Suprapubic skin (tissue), 4 donors: Measurements from ENCODE around the gene CMC1. TPM values are rescaled to one million over a fixed set of nuclear protein-coding genes. Genes with fewer than 3 reads are reported as not detected.

Experiments used
- DNase-seq, 2 donors: peaks; one replicate each; pipeline ENCODE4 v3.0.0-alpha.2; 2019; ENCODE audit warnings: low spot score in 2 of 2
- H3K27ac ChIP-seq: fragments of 200-600 bp; sonication (generic); one replicate; pipeline ENCODE4 v1.5.1; 2019
- H3K27me3 ChIP-seq: fragments of 200-600 bp; sonication (generic); one replicate; pipeline ENCODE4 v1.5.1; 2019
- H3K36me3 ChIP-seq: fragments of 200-600 bp; sonication (generic); one replicate; pipeline ENCODE4 v1.5.1; 2019
- H3K4me1 ChIP-seq: fragments of 200-600 bp; sonication (generic); one replicate; pipeline ENCODE4 v1.5.1; 2019
- H3K4me3 ChIP-seq: fragments of 200-600 bp; sonication (generic); one replicate; pipeline ENCODE4 v1.5.1; 2019; ENCODE audit warnings: mild to moderate bottlenecking
- H3K9me3 ChIP-seq: fragments of 200-600 bp; sonication (generic); one replicate; pipeline ENCODE4 v1.5.1; 2019
- EP300 ChIP-seq: sonication (generic); formaldehyde crosslinking; IDR thresholded peaks from one replicate; pipeline ENCODE4 v1.6.1; 2017; ENCODE audit warnings: antibody characterized with exemption
- POLR2A ChIP-seq, 2 donors: fragments of 450-650 bp; IDR thresholded peaks; one replicate each; pipeline ENCODE4 v1.6.1; 2017; ENCODE audit warnings: antibody characterized with exemption in 2 of 2, mild to moderate bottlenecking in 2 of 2, moderate library complexity in 2 of 2
- POLR2AphosphoS5 ChIP-seq, 3 donors: sonication (generic); formaldehyde crosslinking; IDR thresholded peaks; one replicate each; pipeline ENCODE4 v1.6.1; 2017; ENCODE audit warnings: antibody characterized with exemption in 3 of 3
- WGBS: methylation state at CpG from one replicate; pipeline ENCODE4 v1.1.5; 2018; 5-methylcytosine and 5-hydroxymethylcytosine counted together
- total RNA-seq, 4 donors: library from RNA; depleted of rRNA; stranded (reverse); fragments of >200 nt; gene quantifications; one replicate each; pipeline ENCODE4 v1.1.0, GENCODE V29; 2016
- TF ChIP-seq, protein P1 (sequence below), 2 donors: fragments of 200-600 bp in 1 of 2; fragments of 450-650 bp in 1 of 2; sonication (generic) in 1 of 2; IDR thresholded peaks; one replicate each; pipeline ENCODE4 v1.5.1; 2016 to 2019; ENCODE audit warnings: antibody characterized with exemption in 2 of 2, mild to moderate bottlenecking in 1 of 2, moderate library complexity in 1 of 2

Gene CMC1
- total RNA-seq, 4 donors from 2014 or later: 8.0 to 15.5 (median 10.3) TPM

- H3K4me1 ChIP-seq: peaks cover 22% of the 10 kb centered on the region
- H3K9me3 ChIP-seq: no peaks in the 10 kb centered on the region
- no peaks in the 10 kb centered on the region for H3K27me3 ChIP-seq
- no peak for TF ChIP-seq EP300
- TF ChIP-seq POLR2AphosphoS5 (IDR thresholded peaks at IDR 0.05): no peak
- TF ChIP-seq, protein P1, sequence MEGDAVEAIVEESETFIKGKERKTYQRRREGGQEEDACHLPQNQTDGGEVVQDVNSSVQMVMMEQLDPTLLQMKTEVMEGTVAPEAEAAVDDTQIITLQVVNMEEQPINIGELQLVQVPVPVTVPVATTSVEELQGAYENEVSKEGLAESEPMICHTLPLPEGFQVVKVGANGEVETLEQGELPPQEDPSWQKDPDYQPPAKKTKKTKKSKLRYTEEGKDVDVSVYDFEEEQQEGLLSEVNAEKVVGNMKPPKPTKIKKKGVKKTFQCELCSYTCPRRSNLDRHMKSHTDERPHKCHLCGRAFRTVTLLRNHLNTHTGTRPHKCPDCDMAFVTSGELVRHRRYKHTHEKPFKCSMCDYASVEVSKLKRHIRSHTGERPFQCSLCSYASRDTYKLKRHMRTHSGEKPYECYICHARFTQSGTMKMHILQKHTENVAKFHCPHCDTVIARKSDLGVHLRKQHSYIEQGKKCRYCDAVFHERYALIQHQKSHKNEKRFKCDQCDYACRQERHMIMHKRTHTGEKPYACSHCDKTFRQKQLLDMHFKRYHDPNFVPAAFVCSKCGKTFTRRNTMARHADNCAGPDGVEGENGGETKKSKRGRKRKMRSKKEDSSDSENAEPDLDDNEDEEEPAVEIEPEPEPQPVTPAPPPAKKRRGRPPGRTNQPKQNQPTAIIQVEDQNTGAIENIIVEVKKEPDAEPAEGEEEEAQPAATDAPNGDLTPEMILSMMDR (IDR thresholded peaks at IDR 0.05): no peak
- TF ChIP-seq POLR2A (IDR thresholded peaks at IDR 0.05): no peak
- no peak overlapping the region for H3K4me3 ChIP-seq
- whole genome bisulfite sequencing: 68% methylated on average over 3 of the region's 3 CpGs
- DNase-seq: no peak
- no peak overlapping the region for H3K27ac ChIP-seq
- no peaks in the 10 kb centered on the region for H3K36me3 ChIP-seq
These were observed 2.1 kb downstream of the CMC1 start for GRCh38 chr3:28243424-28244106.

DNA sequence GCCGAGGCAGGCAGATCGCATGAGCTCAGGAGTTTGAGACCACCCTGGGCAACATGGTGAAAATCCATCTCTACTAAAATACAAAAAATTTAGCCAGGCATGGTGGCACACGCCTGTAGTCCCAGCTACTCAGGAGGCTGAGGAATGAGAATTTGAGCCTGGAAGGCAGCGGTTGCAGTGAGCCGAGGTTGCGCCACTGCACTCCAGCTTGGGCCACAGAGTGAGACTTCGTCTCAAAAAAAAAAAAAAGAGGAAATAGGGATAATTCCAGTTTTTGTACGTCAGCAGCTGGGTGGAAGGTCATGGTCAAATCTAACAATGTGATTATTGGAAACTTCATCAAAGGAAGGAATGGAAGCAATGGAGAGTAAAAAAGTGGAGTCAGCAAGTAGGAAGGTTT lies 3.1 kb downstream of the CMC1 start:
- Histone ChIP-seq H3K27ac (no peak overlapping the region), H3K4me1 (peaks cover 25% of the 10 kb centered on the region), H3K27me3 (no peaks in the 10 kb centered on the region), H3K4me3 (no peak overlapping the region), H3K9me3 (no peaks in the 10 kb centered on the region), H3K36me3 (no peaks in the 10 kb centered on the region)
- WGBS: 83% methylated on average over 8 of the region's 8 CpGs
- DNase-seq: no peak
- no peak for TF ChIP-seq POLR2A (IDR thresholded peaks at IDR 0.05)
- TF ChIP-seq POLR2AphosphoS5 (IDR thresholded peaks at IDR 0.05): no peak
- TF ChIP-seq EP300: no peak
- TF ChIP-seq, protein P1 (IDR thresholded peaks at IDR 0.05): no peak

GRCh38 chr3:28247286-28247685 lies 5.9 kb downstream of the CMC1 start:
- Histone ChIP-seq H3K27ac (no peak overlapping the region), H3K4me3 (no peak overlapping the region), H3K4me1 (peaks cover 19% of the 10 kb centered on the region), H3K36me3 (no peaks in the 10 kb centered on the region), H3K9me3 (no peaks in the 10 kb centered on the region), H3K27me3 (no peaks in the 10 kb centered on the region)
- TF ChIP-seq, protein P1 (IDR thresholded peaks at IDR 0.05): no peak
- no peak for TF ChIP-seq EP300
- no peak for TF ChIP-seq POLR2AphosphoS5 (IDR thresholded peaks at IDR 0.05)
- no peak for TF ChIP-seq POLR2A (IDR thresholded peaks at IDR 0.05)
- no peak for DNase-seq
- 57% methylated on average over 1 of the region's 1 CpG for WGBS

DNA sequence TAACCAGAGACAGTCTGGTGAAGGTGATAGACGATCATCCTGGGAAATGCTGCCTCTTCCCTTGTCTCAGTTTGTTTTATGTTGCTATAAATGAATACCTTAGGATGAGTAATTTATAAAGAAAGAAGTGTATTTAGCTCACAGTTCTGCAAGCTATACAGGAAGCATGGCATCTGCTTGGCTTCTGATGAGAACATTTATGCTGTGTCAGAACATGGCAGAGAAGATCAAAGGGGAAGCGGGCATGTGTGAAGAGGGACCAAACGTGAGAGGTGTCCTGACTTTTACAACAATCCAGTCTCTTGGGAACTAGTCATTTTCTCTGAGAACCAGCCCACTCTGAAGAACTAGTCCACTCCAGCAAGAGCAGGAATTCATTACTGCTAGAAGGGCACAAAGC lies 9.6 kb downstream of the CMC1 start:
- Histone ChIP-seq H3K4me3 (no peak overlapping the region), H3K27ac (no peak overlapping the region), H3K27me3 (no peaks in the 10 kb centered on the region), H3K36me3 (no peaks in the 10 kb centered on the region), H3K9me3 (no peaks in the 10 kb centered on the region), H3K4me1 (peaks cover 6% of the 10 kb centered on the region)
- TF ChIP-seq POLR2A (IDR thresholded peaks at IDR 0.05) (no peak), EP300 (no peak), POLR2AphosphoS5 (IDR thresholded peaks at IDR 0.05) (no peak)
- TF ChIP-seq, protein P1 (IDR thresholded peaks at IDR 0.05): no peak
- WGBS: 56% methylated on average over 3 of the region's 3 CpGs
- no peak for DNase-seq

DNA sequence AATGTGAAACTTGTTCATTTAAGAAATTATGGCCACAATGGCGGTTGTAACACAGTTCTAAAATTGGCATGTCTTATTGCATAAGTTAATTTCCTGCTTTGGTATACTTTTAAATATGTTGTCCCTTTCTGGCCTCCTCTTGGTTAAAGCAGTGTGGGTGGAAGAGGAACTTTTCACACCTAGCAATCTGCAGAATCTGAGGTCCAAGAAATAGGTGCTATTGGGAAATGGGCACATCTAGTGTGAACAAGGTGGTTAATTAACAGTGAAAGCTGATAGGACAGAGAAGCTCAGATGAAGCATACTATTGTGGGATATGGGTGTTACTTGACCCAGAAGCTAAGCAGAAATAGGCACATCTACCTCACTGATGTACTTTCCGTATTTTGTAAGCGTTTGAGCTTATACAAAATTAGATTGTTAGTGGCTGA lies 10.6 kb downstream of the CMC1 start:
- no peak overlapping the region for H3K27ac ChIP-seq
- no peak for DNase-seq
- no peak overlapping the region for H3K4me3 ChIP-seq
- no peak for TF ChIP-seq EP300
- no peak for TF ChIP-seq POLR2AphosphoS5 (IDR thresholded peaks at IDR 0.05)
- TF ChIP-seq POLR2A (IDR thresholded peaks at IDR 0.05): no peak
- TF ChIP-seq, protein P1 (IDR thresholded peaks at IDR 0.05): no peak
- H3K4me1 ChIP-seq: peaks cover 6% of the 10 kb centered on the region
- H3K9me3 ChIP-seq: no peaks in the 10 kb centered on the region
- no peaks in the 10 kb centered on the region for H3K36me3 ChIP-seq
- no peaks in the 10 kb centered on the region for H3K27me3 ChIP-seq
- WGBS: 93% methylated on average over 3 of the region's 3 CpGs
